ENCODE measurements around the gene NAXE. TPM values are rescaled to one million over a fixed set of nuclear protein-coding genes. Genes with fewer than 3 reads are reported as not detected.

Gene NAXE
- total RNA-seq, 1 experiment from 2014 or later: 261 TPM

DNA sequence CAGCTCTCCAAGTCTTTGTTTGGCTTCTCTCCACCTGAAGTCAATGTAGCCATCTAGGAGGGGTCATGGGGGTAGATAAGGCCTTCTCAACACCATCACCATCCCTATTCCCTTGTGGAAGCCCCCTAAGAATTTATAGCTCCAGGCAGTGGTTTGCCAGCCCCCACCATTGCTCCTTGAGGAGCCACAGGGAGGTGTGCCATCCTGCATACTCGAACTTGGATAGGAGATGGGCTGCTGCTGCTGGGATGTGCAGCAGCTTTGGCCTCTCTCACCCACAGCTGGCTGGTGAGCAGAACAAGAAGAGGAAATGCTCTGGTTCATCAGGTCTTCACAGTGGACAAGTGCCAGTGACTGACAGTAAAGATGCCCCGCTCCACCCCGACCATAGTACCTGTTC, 4.8 kb downstream of the NAXE start:
- ChIA-PET POLR2A (ENCODE audit: unreplicated experiment) (no interaction called here), CTCF (no interaction called here)
- no peak overlapping the region for H3K4me3 ChIP-seq (ENCODE audit: low read length)
- DNase-seq (no peak), ATAC-seq (no peak)
- H3K36me3 ChIP-seq (ENCODE audit: low read depth, low read length): peaks cover 59% of the 10 kb centered on the region
- intact Hi-C loops (cut with micrococcal nuclease): no loop called here
- no peaks in the 10 kb centered on the region for H3K27me3 ChIP-seq (ENCODE audit: low read length)
- H3K9ac ChIP-seq (ENCODE audit: low read length): no peak overlapping the region
- TF ChIP-seq EZH2 (IDR thresholded peaks at IDR 0.05; ENCODE audit: low read length, unreplicated experiment): no peak
- no peak for TF ChIP-seq EZH2phosphoT487 (IDR thresholded peaks at IDR 0.05; ENCODE audit: borderline replicate concordance, low read length)
- TF ChIP-seq, protein P1, sequence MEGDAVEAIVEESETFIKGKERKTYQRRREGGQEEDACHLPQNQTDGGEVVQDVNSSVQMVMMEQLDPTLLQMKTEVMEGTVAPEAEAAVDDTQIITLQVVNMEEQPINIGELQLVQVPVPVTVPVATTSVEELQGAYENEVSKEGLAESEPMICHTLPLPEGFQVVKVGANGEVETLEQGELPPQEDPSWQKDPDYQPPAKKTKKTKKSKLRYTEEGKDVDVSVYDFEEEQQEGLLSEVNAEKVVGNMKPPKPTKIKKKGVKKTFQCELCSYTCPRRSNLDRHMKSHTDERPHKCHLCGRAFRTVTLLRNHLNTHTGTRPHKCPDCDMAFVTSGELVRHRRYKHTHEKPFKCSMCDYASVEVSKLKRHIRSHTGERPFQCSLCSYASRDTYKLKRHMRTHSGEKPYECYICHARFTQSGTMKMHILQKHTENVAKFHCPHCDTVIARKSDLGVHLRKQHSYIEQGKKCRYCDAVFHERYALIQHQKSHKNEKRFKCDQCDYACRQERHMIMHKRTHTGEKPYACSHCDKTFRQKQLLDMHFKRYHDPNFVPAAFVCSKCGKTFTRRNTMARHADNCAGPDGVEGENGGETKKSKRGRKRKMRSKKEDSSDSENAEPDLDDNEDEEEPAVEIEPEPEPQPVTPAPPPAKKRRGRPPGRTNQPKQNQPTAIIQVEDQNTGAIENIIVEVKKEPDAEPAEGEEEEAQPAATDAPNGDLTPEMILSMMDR (conservative IDR thresholded peaks at IDR 0.05; ENCODE audit: low read depth, low read length): no peak
- H2AFZ ChIP-seq (ENCODE audit: low read length): no peak overlapping the region
- H3F3A ChIP-seq (ENCODE audit: low read length, unreplicated experiment): no peaks in the 10 kb centered on the region
- no peak overlapping the region for H3K27ac ChIP-seq (ENCODE audit: low read length)
- H4K20me1 ChIP-seq (ENCODE audit: low read length): no peaks in the 10 kb centered on the region
- no peaks in the 10 kb centered on the region for H3K9me3 ChIP-seq (ENCODE audit: low read length)
- no peak overlapping the region for H3K4me2 ChIP-seq (ENCODE audit: low read length)
- peaks cover 23% of the 10 kb centered on the region for H3K4me1 ChIP-seq (ENCODE audit: insufficient read depth, low read length)
- H3K79me2 ChIP-seq (ENCODE audit: low read length): peaks cover 48% of the 10 kb centered on the region
- H3K9me2 ChIP-seq (replicated peaks; ENCODE audit: low read length): no peaks in the 10 kb centered on the region
- BruUV-seq (replicated peaks): no TSS peak

DNA sequence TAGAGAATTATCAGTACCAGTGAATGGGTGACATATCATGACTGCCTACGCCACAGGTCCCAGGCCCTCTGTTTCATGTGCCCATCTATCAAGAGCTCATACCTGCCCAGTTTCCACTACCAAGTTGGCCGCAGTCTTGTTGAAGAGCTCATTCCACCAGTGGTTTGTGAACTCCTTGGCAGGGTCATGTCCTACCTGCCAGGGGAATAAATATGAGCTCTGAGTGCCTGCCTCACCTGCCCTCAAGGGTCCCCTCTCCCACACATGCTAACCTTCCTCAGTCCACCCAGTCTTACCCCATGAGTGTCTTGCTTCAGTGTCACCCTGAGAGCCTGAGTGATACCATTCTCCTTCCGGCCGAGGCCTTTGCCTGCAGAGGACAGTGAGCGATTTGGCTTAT, 6.5 kb downstream of the NAXE start:
- Histone ChIP-seq H3F3A (ENCODE audit: low read length, unreplicated experiment) (no peaks in the 10 kb centered on the region), H2AFZ (ENCODE audit: low read length) (no peak overlapping the region), H3K9me2 (replicated peaks; ENCODE audit: low read length) (no peaks in the 10 kb centered on the region), H3K79me2 (ENCODE audit: low read length) (peaks cover 43% of the 10 kb centered on the region), H3K9ac (ENCODE audit: low read length) (no peak overlapping the region), H3K27me3 (ENCODE audit: low read length) (no peaks in the 10 kb centered on the region), H3K4me2 (ENCODE audit: low read length) (no peak overlapping the region), H3K27ac (ENCODE audit: low read length) (no peak overlapping the region), H3K9me3 (ENCODE audit: low read length) (no peaks in the 10 kb centered on the region), H3K4me1 (ENCODE audit: insufficient read depth, low read length) (peaks cover 20% of the 10 kb centered on the region), H4K20me1 (ENCODE audit: low read length) (no peaks in the 10 kb centered on the region), H3K4me3 (ENCODE audit: low read length) (no peak overlapping the region), H3K36me3 (ENCODE audit: low read depth, low read length) (peaks cover 59% of the 10 kb centered on the region)
- DNase-seq: no peak
- TF ChIP-seq, protein P1 (conservative IDR thresholded peaks at IDR 0.05; ENCODE audit: low read depth, low read length): no peak
- TF ChIP-seq EZH2 (IDR thresholded peaks at IDR 0.05; ENCODE audit: low read length, unreplicated experiment) (no peak), EZH2phosphoT487 (IDR thresholded peaks at IDR 0.05; ENCODE audit: borderline replicate concordance, low read length) (no peak)
- CTCF ChIA-PET: no interaction called here
- intact Hi-C loops (cut with micrococcal nuclease): no loop called here
- POLR2A ChIA-PET (ENCODE audit: unreplicated experiment): no interaction called here
- no TSS peak for BruUV-seq (replicated peaks)
- no peak for ATAC-seq

DNA sequence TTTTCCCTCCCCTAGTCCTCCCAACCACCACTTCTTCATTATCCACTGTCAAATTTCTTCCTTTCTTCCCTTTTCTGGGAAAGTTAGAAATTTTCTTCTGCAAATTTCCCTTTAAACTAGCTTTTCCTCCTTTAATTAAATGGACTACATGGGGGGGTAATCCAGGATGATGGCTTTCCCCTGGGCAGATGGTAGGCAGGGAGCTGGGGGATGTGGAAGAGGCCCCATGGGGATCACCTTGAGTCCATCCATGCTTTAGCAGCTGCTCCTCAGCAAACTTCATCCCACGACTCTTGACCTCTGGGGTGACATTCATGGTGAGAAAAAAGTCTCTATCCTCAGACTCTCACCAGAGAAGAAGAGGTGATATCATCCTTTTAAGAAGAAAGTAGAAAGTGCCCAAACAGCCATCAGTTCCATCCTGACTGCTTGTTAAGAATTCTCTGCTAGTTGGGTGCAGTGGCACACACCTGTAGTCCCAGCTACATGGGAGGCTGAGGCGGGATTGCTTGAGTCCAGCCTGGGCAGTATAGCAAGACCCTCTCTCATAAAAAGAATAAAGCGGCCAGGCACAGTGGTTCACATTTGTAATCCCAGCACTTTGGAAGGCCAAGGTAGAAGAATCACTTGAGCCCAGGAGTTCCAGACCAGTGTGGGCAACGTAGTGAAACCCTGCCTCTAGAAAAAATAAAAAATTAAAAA, 7.3 kb downstream of the NAXE start:
- ChIA-PET CTCF (no interaction called here), POLR2A (ENCODE audit: unreplicated experiment) (no interaction called here)
- intact Hi-C loops (cut with micrococcal nuclease): no loop called here
- H4K20me1 ChIP-seq (ENCODE audit: low read length): no peaks in the 10 kb centered on the region
- H3K9me2 ChIP-seq (replicated peaks; ENCODE audit: low read length): no peaks in the 10 kb centered on the region
- H2AFZ ChIP-seq (ENCODE audit: low read length): no peak overlapping the region
- H3K9me3 ChIP-seq (ENCODE audit: low read length): no peaks in the 10 kb centered on the region
- H3K4me3 ChIP-seq (ENCODE audit: low read length): no peak overlapping the region
- no peaks in the 10 kb centered on the region for H3F3A ChIP-seq (ENCODE audit: low read length, unreplicated experiment)
- BruUV-seq (replicated peaks): no TSS peak
- H3K36me3 ChIP-seq (ENCODE audit: low read depth, low read length): peaks cover 53% of the 10 kb centered on the region
- ATAC-seq (no peak), DNase-seq (no peak)
- H3K27ac ChIP-seq (ENCODE audit: low read length): no peak overlapping the region
- H3K9ac ChIP-seq (ENCODE audit: low read length): no peak overlapping the region
- no peak for TF ChIP-seq EZH2phosphoT487 (IDR thresholded peaks at IDR 0.05; ENCODE audit: borderline replicate concordance, low read length)
- TF ChIP-seq, protein P1 (conservative IDR thresholded peaks at IDR 0.05; ENCODE audit: low read depth, low read length): no peak
- no peak for TF ChIP-seq EZH2 (IDR thresholded peaks at IDR 0.05; ENCODE audit: low read length, unreplicated experiment)
- peaks cover 43% of the 10 kb centered on the region for H3K79me2 ChIP-seq (ENCODE audit: low read length)
- no peaks in the 10 kb centered on the region for H3K27me3 ChIP-seq (ENCODE audit: low read length)
- peaks cover 20% of the 10 kb centered on the region for H3K4me1 ChIP-seq (ENCODE audit: insufficient read depth, low read length)
- H3K4me2 ChIP-seq (ENCODE audit: low read length): no peak overlapping the region

Measured in PC-3 (cell line).